ENCODE measurements around the gene RAP1GAP.

The RAP1GAP gene

DNA sequence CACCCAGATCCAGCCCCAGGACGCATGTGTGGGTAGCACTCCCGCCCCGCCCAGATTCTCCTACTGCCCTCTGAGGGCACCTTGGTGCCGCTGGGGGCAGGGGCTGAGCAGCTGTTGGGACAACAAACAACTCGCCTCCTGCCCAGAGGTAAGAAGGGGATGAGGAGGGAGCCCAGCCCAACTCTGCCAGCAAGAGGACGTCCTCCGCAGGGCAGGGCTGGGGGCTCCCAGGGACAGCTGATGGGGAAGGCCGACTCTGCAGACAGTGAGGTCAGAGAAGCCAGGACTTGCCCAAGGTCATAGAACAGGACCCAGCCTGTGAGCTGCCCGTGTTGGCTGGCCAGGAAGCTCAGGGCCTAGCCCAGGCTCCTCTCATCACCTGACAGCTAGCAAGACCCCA is 18.8 kb downstream of the RAP1GAP start:
- no peaks in the 10 kb centered on the region for H3K9me3 ChIP-seq (ENCODE audit: control insufficient read depth, insufficient read depth, low read length)
- peaks cover 11% of the 10 kb centered on the region; the same call in 1 of the 2 replicates for H3K4me1 ChIP-seq (ENCODE audit: insufficient read depth, low read length)
- no peaks in the 10 kb centered on the region for H3K36me3 ChIP-seq (ENCODE audit: insufficient read depth, low read length)
- no peak overlapping the region for H3K9ac ChIP-seq (ENCODE audit: low read depth, low read length)

DNA sequence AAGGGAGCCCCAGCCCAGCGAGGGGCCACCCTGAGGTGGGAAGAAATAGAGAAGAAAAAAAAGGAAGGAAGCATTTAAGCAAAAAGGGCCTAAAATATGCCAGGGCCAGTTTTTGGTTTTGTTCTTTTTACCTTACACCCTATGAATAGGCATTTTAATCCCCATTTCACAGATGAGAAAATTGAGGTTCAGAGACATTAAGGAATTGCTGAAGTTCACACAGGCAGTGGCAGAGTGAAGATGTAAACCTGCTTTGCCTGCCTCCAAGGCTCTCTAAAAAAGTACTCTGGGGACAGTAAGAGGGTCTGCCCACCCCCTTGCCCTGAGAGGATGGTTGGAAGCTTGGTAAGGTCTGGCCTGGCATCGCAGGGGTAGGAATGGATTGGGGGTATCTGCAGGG is 19.8 kb downstream of the RAP1GAP start:
- no peak overlapping the region for H3K9ac ChIP-seq (ENCODE audit: low read depth, low read length)
- H3K9me3 ChIP-seq (ENCODE audit: control insufficient read depth, insufficient read depth, low read length): no peaks in the 10 kb centered on the region
- H3K36me3 ChIP-seq (ENCODE audit: insufficient read depth, low read length): no peaks in the 10 kb centered on the region
- H3K4me1 ChIP-seq (ENCODE audit: insufficient read depth, low read length): peaks cover 11% of the 10 kb centered on the region; the same call in 1 of the 2 replicates

GRCh38 chr1:21648791-21649190 is 20.4 kb downstream of the RAP1GAP start:
- Histone ChIP-seq H3K4me1 (ENCODE audit: insufficient read depth, low read length) (peaks cover 11% of the 10 kb centered on the region; the same call in 1 of the 2 replicates), H3K9ac (ENCODE audit: low read depth, low read length) (no peak overlapping the region), H3K9me3 (ENCODE audit: control insufficient read depth, insufficient read depth, low read length) (no peaks in the 10 kb centered on the region), H3K36me3 (ENCODE audit: insufficient read depth, low read length) (no peaks in the 10 kb centered on the region)

- H3K4me1 ChIP-seq (ENCODE audit: insufficient read depth, low read length): peaks cover 11% of the 10 kb centered on the region; the same call in 1 of the 2 replicates
- H3K36me3 ChIP-seq (ENCODE audit: insufficient read depth, low read length): no peaks in the 10 kb centered on the region
- no peaks in the 10 kb centered on the region for H3K9me3 ChIP-seq (ENCODE audit: control insufficient read depth, insufficient read depth, low read length)
- H3K9ac ChIP-seq (ENCODE audit: low read depth, low read length): no peak overlapping the region
These were observed 20.8 kb downstream of the RAP1GAP start for GRCh38 chr1:21648352-21648730.

- H3K4me1 ChIP-seq (ENCODE audit: insufficient read depth, low read length): peaks cover 8% of the 10 kb centered on the region; the same call in 1 of the 2 replicates
- H3K9me3 ChIP-seq (ENCODE audit: control insufficient read depth, insufficient read depth, low read length): no peaks in the 10 kb centered on the region
- no peaks in the 10 kb centered on the region for H3K36me3 ChIP-seq (ENCODE audit: insufficient read depth, low read length)
- H3K9ac ChIP-seq (ENCODE audit: low read depth, low read length): no peak overlapping the region
These were observed 21.5 kb downstream of the RAP1GAP start for GRCh38 chr1:21647431-21648351.

DNA sequence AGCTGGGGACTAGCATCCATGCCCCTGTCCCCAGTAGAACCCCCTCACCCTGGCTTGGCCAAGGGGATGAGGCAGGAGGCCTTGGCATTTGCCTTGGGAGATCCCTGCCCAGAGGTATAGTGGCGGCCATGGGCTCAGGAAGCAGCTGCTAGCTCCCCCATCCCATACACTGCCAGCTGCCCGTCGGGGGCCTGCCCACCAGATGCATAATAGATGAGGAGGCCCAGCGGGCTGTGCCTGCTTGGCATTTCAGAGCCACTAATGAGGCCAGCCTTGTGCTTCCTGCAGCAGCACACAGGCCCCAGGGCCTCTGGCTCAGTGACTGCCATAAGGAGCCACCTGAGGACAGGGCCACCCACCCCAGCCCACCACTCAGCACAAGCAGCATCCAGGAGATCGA is 23.6 kb downstream of the RAP1GAP start:
- peaks cover 7% of the 10 kb centered on the region; the same call in 1 of the 2 replicates for H3K4me1 ChIP-seq (ENCODE audit: insufficient read depth, low read length)
- no peaks in the 10 kb centered on the region for H3K36me3 ChIP-seq (ENCODE audit: insufficient read depth, low read length)
- H3K9me3 ChIP-seq (ENCODE audit: control insufficient read depth, insufficient read depth, low read length): no peaks in the 10 kb centered on the region
- no peak overlapping the region for H3K9ac ChIP-seq (ENCODE audit: low read depth, low read length)

DNA sequence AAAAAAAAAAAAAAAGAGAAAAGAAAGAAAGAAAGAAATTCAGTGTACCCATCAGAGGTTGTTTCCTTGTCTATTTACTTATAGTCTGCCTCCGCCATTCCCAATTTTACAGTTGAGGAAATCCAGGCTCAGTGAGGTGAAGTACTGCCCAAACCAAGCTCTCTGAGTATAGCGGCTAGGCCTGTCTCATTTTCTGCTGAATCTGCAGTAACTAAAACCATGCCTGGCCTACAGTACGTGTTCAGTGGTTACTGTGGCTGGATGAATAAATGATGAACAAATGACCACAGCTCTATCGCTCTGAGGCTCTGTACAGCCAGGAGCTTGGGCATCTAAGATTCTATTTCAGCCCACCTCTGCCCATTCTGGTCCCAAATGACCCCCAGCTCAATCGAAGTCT is 24.3 kb downstream of the RAP1GAP start:
- no peaks in the 10 kb centered on the region for H3K36me3 ChIP-seq (ENCODE audit: insufficient read depth, low read length)

DNA sequence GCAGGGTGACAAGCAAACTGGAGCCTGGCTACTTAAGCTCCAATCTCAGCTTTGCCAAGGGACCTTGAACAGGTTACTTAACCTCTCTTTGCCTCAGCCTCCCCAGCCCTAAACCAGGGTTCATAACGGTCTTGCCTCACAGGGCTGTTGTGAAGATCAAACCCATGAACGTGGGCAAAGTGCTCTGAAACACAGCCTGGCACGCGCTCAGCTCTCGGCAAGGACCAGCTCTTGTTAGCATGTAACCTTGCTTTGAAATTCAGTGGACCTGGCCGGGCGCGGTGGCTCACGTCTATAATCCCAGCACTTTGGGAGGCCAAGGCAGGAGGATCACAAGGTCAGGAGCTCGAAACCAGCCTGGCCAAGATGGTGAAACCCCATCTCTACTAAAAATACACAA is 24.8 kb downstream of the RAP1GAP start:
- Histone ChIP-seq H3K36me3 (ENCODE audit: insufficient read depth, low read length) (no peaks in the 10 kb centered on the region), H3K4me1 (ENCODE audit: insufficient read depth, low read length) (peaks cover 16% of the 10 kb centered on the region), H3K9ac (ENCODE audit: low read depth, low read length) (no peak overlapping the region), H3K9me3 (ENCODE audit: control insufficient read depth, insufficient read depth, low read length) (no peaks in the 10 kb centered on the region)

More for the DNA sequence above, 24.3 kb downstream of the RAP1GAP start:
- no peaks in the 10 kb centered on the region for H3K9me3 ChIP-seq (ENCODE audit: control insufficient read depth, insufficient read depth, low read length)
- no peak overlapping the region for H3K9ac ChIP-seq (ENCODE audit: low read depth, low read length)
- peaks cover 12% of the 10 kb centered on the region; the same call in 1 of the 2 replicates for H3K4me1 ChIP-seq (ENCODE audit: insufficient read depth, low read length)

- Histone ChIP-seq H3K4me1 (ENCODE audit: insufficient read depth, low read length) (peaks cover 23% of the 10 kb centered on the region), H3K36me3 (ENCODE audit: insufficient read depth, low read length) (no peaks in the 10 kb centered on the region), H3K9ac (ENCODE audit: low read depth, low read length) (no peak overlapping the region), H3K9me3 (ENCODE audit: control insufficient read depth, insufficient read depth, low read length) (no peaks in the 10 kb centered on the region)
These were observed 25.5 kb downstream of the RAP1GAP start for GRCh38 chr1:21643624-21644023.

DNA sequence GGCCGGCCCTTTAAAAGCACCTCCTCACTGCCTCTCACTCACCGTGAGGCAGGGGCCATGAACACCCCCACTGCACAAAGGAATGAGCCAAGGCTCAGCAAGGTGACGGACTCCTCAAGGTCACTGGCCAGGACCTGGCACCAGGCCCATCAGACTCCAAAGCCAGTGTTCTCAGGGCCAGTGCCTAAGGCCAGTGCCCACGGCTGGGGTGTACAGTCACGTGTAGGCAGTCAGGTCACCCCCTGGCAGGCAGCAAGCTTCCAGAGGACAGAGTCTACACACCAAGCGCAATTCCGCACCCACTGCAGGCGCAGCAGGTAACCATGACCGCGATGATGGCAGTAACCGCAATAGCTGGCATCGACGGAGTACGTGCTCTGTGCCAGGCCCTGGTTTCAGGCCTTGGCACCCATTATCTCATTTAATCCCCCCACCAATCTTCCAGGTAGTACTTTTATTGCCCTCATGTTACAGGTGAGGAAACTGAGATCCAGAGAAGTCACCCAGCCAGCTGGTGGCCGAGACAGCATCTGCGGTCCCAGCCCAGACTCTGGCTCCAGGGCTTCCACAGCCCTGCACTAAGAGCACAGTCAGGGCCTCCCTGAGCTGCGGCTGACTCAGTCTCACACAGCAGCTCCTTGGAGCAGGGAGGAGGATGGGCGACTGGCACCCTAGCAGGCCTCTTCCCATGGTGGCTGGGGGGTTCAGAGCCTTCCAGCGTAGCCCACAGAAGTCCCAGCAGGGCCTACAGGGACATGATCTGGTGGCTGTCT is 27.0 kb downstream of the RAP1GAP start:
- no peaks in the 10 kb centered on the region for H3K36me3 ChIP-seq (ENCODE audit: insufficient read depth, low read length)
- peaks cover 27% of the 10 kb centered on the region for H3K4me1 ChIP-seq (ENCODE audit: insufficient read depth, low read length)
- no peaks in the 10 kb centered on the region for H3K9me3 ChIP-seq (ENCODE audit: control insufficient read depth, insufficient read depth, low read length)
- H3K9ac ChIP-seq (ENCODE audit: low read depth, low read length): no peak overlapping the region

DNA sequence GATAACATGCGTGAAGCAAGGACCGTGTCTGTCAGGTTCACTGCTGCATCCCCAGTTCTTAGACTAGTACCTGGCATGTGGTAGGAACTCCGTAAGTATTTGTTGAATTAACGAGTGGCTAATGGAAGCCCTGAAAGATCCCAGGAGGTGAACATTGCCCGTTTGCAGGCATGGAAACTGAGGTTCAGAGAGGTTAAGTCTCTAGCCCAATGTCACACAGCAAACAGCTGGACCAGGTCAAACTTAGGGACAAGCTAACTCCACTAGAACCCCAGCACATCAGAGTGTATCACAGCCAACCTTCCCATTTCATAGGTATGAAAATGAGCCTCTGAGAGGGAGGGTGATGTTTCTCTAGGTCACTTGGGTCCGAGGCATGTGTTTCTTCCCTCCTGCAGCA is 27.6 kb downstream of the RAP1GAP start:
- H3K9me3 ChIP-seq (ENCODE audit: control insufficient read depth, insufficient read depth, low read length): no peaks in the 10 kb centered on the region
- no peaks in the 10 kb centered on the region for H3K36me3 ChIP-seq (ENCODE audit: insufficient read depth, low read length)
- no peak overlapping the region for H3K9ac ChIP-seq (ENCODE audit: low read depth, low read length)
- H3K4me1 ChIP-seq (ENCODE audit: insufficient read depth, low read length): peaks cover 27% of the 10 kb centered on the region

- Histone ChIP-seq H3K9ac (ENCODE audit: low read depth, low read length) (no peak overlapping the region), H3K4me1 (ENCODE audit: insufficient read depth, low read length) (peaks cover 27% of the 10 kb centered on the region), H3K36me3 (ENCODE audit: insufficient read depth, low read length) (no peaks in the 10 kb centered on the region), H3K9me3 (ENCODE audit: control insufficient read depth, insufficient read depth, low read length) (no peaks in the 10 kb centered on the region)
These were observed 28.1 kb downstream of the RAP1GAP start for GRCh38 chr1:21641076-21641475.

DNA sequence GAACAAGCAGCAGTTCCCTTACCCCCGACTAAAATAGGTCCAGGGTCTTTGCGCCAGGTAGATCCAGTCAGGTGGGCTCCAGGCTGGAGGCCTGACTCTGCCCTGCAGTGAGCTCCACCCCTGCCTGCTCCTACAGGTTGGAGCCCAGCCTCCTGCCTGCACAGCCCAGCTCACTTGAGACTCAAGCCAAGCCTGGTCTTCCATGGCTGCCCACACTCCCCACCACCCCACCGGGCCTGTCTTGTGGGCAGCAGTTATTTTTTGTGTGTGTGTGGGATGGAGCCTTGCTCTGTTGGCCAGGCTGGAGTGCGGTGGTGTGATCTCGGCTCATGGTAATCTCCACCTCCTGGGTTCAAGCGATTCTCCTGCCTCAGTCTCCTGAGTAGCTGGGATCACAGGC is 28.5 kb downstream of the RAP1GAP start:
- H3K4me1 ChIP-seq (ENCODE audit: insufficient read depth, low read length): peaks cover 27% of the 10 kb centered on the region
- no peak overlapping the region for H3K9ac ChIP-seq (ENCODE audit: low read depth, low read length)
- H3K36me3 ChIP-seq (ENCODE audit: insufficient read depth, low read length): no peaks in the 10 kb centered on the region
- no peaks in the 10 kb centered on the region for H3K9me3 ChIP-seq (ENCODE audit: control insufficient read depth, insufficient read depth, low read length)

- no peak overlapping the region for H3K9ac ChIP-seq (ENCODE audit: low read depth, low read length)
- no peaks in the 10 kb centered on the region for H3K36me3 ChIP-seq (ENCODE audit: insufficient read depth, low read length)
- no peaks in the 10 kb centered on the region for H3K9me3 ChIP-seq (ENCODE audit: control insufficient read depth, insufficient read depth, low read length)
- H3K4me1 ChIP-seq (ENCODE audit: insufficient read depth, low read length): peaks cover 36% of the 10 kb centered on the region
These were observed 29.5 kb downstream of the RAP1GAP start for GRCh38 chr1:21639594-21640041.
